RWPE2 (cell line): ENCODE data around the gene CDC42EP5.
A peak's percentile ranks its signal among the peaks of the same experiment; 100 is the strongest.

Experiments
- ATAC-seq: fragments of 200-7000 bp; cut with Tn5 transposase; 3 replicates; pipeline ENCODE4 v1.9.1; 2021; ENCODE audit warnings: low read depth
- DNase-seq: peaks from one replicate; pipeline ENCODE4 v3.0.0-alpha.2; 2020; ENCODE audit warnings: low spot score
- H3K27ac ChIP-seq: fragments of 450-650 bp; 2 replicates; pipeline ENCODE4 v1.5.1; 2017; ENCODE audit warnings: mild to moderate bottlenecking; ENCODE audit not compliant: poor library complexity, severe bottlenecking
- H3K27me3 ChIP-seq: fragments of 250-450 bp; sonication (Bioruptor Pico); 2 replicates; pipeline ENCODE4 v1.5.1; 2021; ENCODE audit warnings: mild to moderate bottlenecking, moderate library complexity; ENCODE audit not compliant: insufficient read depth, poor library complexity, severe bottlenecking
- H3K36me3 ChIP-seq: fragments of 250-450 bp; sonication (Bioruptor Pico); 2 replicates; pipeline ENCODE4 v1.5.1; 2020; ENCODE audit warnings: low read depth, mild to moderate bottlenecking, moderate library complexity
- H3K4me1 ChIP-seq: fragments of 250-450 bp; sonication (Bioruptor Pico); 2 replicates; pipeline ENCODE4 v1.5.1; 2021; ENCODE audit warnings: mild to moderate bottlenecking, moderate library complexity; ENCODE audit not compliant: insufficient read depth, poor library complexity, severe bottlenecking
- H3K4me3 ChIP-seq: fragments of 250-450 bp; sonication (Bioruptor Pico); 2 replicates; pipeline ENCODE4 v1.5.1; 2021; ENCODE audit warnings: mild to moderate bottlenecking, moderate library complexity; ENCODE audit not compliant: severe bottlenecking
- H3K9me3 ChIP-seq: fragments of 250-450 bp; sonication (Bioruptor Pico); 2 replicates; pipeline ENCODE4 v1.5.1; 2021; ENCODE audit warnings: mild to moderate bottlenecking, moderate library complexity; ENCODE audit not compliant: severe bottlenecking
- TF ChIP-seq, protein P1 (sequence below): fragments of 450-650 bp; IDR thresholded peaks from one replicate; pipeline ENCODE4 v1.5.1; 2017; ENCODE audit warnings: mild to moderate bottlenecking, moderate library complexity; ENCODE audit not compliant: poor library complexity, severe bottlenecking

The CDC42EP5 gene

DNA sequence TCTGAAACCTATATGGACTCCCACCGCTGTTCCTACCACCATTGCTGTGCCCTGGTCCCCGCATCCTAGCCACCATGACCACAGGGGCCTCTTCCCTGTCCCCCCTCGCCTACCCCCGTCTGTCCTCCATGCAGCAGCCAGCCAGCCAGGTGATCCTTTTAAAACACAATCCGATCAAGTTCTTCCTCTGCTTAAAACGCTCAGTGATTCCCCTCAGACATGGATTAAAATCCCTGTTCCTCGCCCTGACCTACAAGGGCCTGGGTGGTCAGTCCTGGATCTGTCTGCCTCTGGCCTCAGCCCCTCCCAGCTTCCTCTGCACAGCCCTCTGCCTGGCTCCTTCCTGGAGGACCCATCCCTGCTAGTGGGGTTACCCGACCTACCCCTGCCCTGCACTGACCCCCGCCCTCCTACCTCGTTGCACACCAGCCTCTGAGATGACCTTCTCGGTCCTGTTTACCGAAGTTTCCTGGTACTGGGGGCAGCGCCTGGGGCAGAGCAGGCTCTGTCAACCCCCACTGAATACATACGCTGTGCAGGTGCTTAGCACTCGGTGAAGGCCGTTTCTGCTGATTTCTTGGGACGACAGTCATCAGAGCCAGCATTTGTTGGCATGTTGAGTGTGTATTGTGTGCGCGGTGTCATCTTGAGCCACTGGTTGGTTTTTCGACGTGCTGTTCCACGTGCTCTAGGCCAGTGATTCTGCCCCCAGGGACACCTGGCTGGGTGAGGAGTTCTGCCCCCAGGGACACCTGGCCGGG lies 38.8 kb downstream of the CDC42EP5 start:
- H3K9me3 ChIP-seq = no peaks in the 10 kb centered on the region
- DNase-seq (no peak), ATAC-seq (no peak)
- TF ChIP-seq, protein P1, sequence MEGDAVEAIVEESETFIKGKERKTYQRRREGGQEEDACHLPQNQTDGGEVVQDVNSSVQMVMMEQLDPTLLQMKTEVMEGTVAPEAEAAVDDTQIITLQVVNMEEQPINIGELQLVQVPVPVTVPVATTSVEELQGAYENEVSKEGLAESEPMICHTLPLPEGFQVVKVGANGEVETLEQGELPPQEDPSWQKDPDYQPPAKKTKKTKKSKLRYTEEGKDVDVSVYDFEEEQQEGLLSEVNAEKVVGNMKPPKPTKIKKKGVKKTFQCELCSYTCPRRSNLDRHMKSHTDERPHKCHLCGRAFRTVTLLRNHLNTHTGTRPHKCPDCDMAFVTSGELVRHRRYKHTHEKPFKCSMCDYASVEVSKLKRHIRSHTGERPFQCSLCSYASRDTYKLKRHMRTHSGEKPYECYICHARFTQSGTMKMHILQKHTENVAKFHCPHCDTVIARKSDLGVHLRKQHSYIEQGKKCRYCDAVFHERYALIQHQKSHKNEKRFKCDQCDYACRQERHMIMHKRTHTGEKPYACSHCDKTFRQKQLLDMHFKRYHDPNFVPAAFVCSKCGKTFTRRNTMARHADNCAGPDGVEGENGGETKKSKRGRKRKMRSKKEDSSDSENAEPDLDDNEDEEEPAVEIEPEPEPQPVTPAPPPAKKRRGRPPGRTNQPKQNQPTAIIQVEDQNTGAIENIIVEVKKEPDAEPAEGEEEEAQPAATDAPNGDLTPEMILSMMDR = no peak
- no peak overlapping the region for H3K4me3 ChIP-seq
- no peak overlapping the region for H3K27ac ChIP-seq
- H3K4me1 ChIP-seq = peaks cover 17% of the 10 kb centered on the region
- 0 out of 2 replicates have a peak, but pooled peaks cover 8% of the 10 kb centered on the region for H3K36me3 ChIP-seq
- H3K27me3 ChIP-seq = no peaks in the 10 kb centered on the region

DNA sequence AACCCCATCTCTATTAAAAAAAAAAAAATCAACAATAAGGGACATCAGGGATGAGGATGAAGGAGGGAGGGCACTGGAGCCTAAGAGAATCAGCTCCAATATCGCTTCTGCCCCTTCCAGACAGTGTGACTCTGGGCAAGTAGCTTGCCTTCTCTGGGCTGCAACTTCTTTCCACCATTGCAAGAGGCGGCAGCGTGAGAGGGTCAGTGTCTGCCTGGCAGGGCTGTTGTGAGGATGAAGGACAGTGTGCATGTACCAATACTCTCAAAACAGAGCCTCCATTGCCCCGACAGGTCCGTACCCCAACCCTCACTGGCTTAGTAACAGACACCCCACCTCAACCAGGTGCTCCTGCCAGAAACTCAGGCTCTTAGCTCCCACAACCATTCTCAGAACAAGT lies 39.4 kb downstream of the CDC42EP5 start:
- 0 out of 2 replicates have a peak, but pooled peaks cover 4% of the 10 kb centered on the region for H3K36me3 ChIP-seq
- peaks cover 17% of the 10 kb centered on the region for H3K4me1 ChIP-seq
- no peaks in the 10 kb centered on the region for H3K27me3 ChIP-seq
- TF ChIP-seq, protein P1 = no peak
- no peak overlapping the region for H3K4me3 ChIP-seq
- H3K9me3 ChIP-seq = no peaks in the 10 kb centered on the region
- no peak overlapping the region for H3K27ac ChIP-seq
- ATAC-seq (no peak), DNase-seq (no peak)

DNA sequence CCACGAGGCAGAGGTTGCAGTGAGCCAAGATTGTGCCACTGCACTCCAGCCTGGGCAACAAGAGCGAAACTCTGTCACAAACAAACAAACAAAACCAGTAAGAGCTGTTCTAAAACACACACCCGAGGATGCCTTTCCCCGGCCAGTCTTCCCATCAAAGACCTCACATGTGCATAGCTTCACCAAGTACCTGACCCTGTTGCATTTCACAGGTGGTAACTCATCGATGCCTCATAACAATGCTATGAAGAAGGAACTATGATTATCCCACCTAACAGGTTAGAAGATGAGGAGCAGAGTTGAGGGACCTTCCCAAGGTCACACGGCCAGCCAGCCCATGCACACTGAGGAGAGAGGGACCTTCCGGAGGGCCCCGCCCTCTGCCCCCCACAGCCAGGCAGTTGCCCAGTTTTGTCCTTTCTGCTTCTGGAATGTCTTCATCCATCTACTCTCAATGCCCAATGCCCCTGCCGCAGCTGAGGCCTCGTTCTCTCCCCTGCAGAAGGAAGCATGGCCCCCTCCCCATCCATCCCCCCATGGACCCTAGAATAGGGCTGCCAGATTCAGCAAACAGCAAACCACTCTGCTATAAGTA lies 40.9 kb downstream of the CDC42EP5 start:
- DNase-seq = no peak
- H3K4me3 ChIP-seq = no peak overlapping the region
- H3K27ac ChIP-seq = peak overlapping the region; percentile 29
- ATAC-seq = peak; percentile 71
- peaks cover 17% of the 10 kb centered on the region for H3K4me1 ChIP-seq
- TF ChIP-seq, protein P1 = no peak
- no peaks in the 10 kb centered on the region for H3K27me3 ChIP-seq
- no peaks in the 10 kb centered on the region for H3K9me3 ChIP-seq
- no peaks in the 10 kb centered on the region for H3K36me3 ChIP-seq

DNA sequence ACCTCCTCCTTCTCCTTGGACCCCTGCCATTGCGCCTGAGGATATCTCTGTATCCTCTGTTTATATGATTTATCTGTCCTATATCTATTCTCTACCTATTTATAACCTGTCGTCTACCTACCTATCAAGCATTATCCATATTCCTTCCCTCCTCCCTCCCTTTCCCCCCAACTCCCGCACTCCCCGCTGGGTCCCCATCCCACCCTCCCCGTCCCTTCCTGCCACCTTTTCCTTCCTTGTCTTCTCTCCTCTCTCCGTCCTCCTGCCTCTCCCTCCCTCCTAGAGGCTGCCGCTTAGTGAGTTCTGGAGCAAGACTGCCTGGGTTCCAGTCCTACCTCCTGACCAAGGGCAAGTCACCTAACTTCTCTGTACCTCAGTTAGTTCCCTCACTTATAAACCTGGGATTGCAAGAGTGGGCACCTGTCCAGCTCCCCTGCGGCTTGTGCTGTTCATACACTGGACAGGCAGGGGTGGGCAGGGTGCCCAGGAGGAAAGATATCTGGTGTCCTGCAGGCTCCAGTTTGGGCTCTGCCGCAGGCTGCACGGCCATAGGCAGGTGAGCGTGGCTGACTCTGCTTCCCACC lies 41.7 kb downstream of the CDC42EP5 start:
- Histone ChIP-seq H3K4me1 (peaks cover 17% of the 10 kb centered on the region), H3K9me3 (no peaks in the 10 kb centered on the region), H3K4me3 (no peak overlapping the region), H3K27ac (peak overlapping the region; percentile 29), H3K27me3 (no peaks in the 10 kb centered on the region), H3K36me3 (no peaks in the 10 kb centered on the region)
- no peak for DNase-seq
- peak; percentile 28 for ATAC-seq
- TF ChIP-seq, protein P1 = no peak
